H9 (cell line): ENCODE results near the gene VASN. TPM values are rescaled to one million over a fixed set of nuclear protein-coding genes. Genes with fewer than 3 reads are reported as not detected.

Experiments used
- DNase-seq: peaks from one replicate; pipeline ENCODE4 v3.0.0-alpha.2; 2017
- H2AFZ ChIP-seq: one replicate; pipeline ENCODE4 v1.6.1; 2013; ENCODE audit warnings: mild to moderate bottlenecking, low read length, control low read depth, moderate library complexity
- H2AK5ac ChIP-seq: 2 replicates; pipeline ENCODE4 v1.6.1; 2013; ENCODE audit warnings: low read length, control low read depth, mixed read lengths; ENCODE audit not compliant: insufficient read length
- H2BK120ac ChIP-seq: one replicate; pipeline ENCODE4 v1.6.1; 2013; ENCODE audit warnings: low read depth, mild to moderate bottlenecking, low read length, control low read depth, inconsistent platforms; ENCODE audit not compliant: poor library complexity, severe bottlenecking
- H2BK12ac ChIP-seq: 2 replicates; pipeline ENCODE4 v1.6.1; 2013; ENCODE audit warnings: low read length, control low read depth, mixed read lengths, low read depth; ENCODE audit not compliant: insufficient read length
- H2BK15ac ChIP-seq: 2 replicates; pipeline ENCODE4 v1.6.1; 2013; ENCODE audit warnings: low read depth, low read length, control low read depth
- H2BK20ac ChIP-seq: one replicate; pipeline ENCODE4 v1.6.1; 2013; ENCODE audit warnings: low read depth, mild to moderate bottlenecking, low read length, control low read depth, inconsistent platforms; ENCODE audit not compliant: poor library complexity, severe bottlenecking
- H2BK5ac ChIP-seq: 2 replicates; pipeline ENCODE4 v1.6.1; 2013; ENCODE audit warnings: low read length, control low read depth, mixed read lengths; ENCODE audit not compliant: insufficient read length
- H3K14ac ChIP-seq: 2 replicates; pipeline ENCODE4 v1.6.1; 2013; ENCODE audit warnings: low read length, control low read depth; ENCODE audit not compliant: insufficient read depth
- H3K18ac ChIP-seq: 2 replicates; pipeline ENCODE4 v1.6.1; 2013; ENCODE audit warnings: low read depth, mild to moderate bottlenecking, mixed read lengths, low read length, control low read depth; ENCODE audit not compliant: insufficient read length
- H3K23ac ChIP-seq: 2 replicates; pipeline ENCODE4 v1.6.1; 2013; ENCODE audit warnings: low read length, control low read depth, mixed read lengths, low read depth; ENCODE audit not compliant: insufficient read length
- H3K23me2 ChIP-seq: 2 replicates; pipeline ENCODE4 v1.6.1; 2013; ENCODE audit warnings: low read depth, mild to moderate bottlenecking, mixed read lengths, low read length, control low read depth; ENCODE audit not compliant: insufficient read length, poor library complexity, severe bottlenecking
- H3K27ac ChIP-seq: 2 replicates; pipeline ENCODE4 v1.5.1; 2013; ENCODE audit warnings: low read length, control low read depth, mixed read lengths, low read depth; ENCODE audit not compliant: insufficient read length
- H3K27me3 ChIP-seq: 2 replicates; pipeline ENCODE4 v1.6.1; 2013; ENCODE audit warnings: low read length, control low read depth, inconsistent platforms; ENCODE audit not compliant: insufficient read depth
- H3K4ac ChIP-seq: 2 replicates; pipeline ENCODE4 v1.6.1; 2013; ENCODE audit warnings: low read depth, mild to moderate bottlenecking, control low read depth, inconsistent platforms, low read length, moderate library complexity
- H3K4me1 ChIP-seq: 2 replicates; pipeline ENCODE4 v1.6.1; 2013; ENCODE audit warnings: low read length, control low read depth, inconsistent platforms; ENCODE audit not compliant: insufficient read depth
- H3K4me2 ChIP-seq: 2 replicates; pipeline ENCODE4 v1.6.1; 2013; ENCODE audit warnings: low read length, control low read depth, mixed read lengths; ENCODE audit not compliant: insufficient read length, insufficient read depth
- H3K56ac ChIP-seq: 2 replicates; pipeline ENCODE4 v1.6.1; 2013; ENCODE audit warnings: low read depth, mild to moderate bottlenecking, mixed read lengths, low read length, control low read depth; ENCODE audit not compliant: insufficient read length
- H3K79me1 ChIP-seq: 2 replicates; pipeline ENCODE4 v1.6.1; 2013; ENCODE audit warnings: low read depth, mild to moderate bottlenecking, moderate library complexity, low read length, control low read depth, inconsistent platforms; ENCODE audit not compliant: insufficient read depth, poor library complexity, severe bottlenecking
- H3K79me2 ChIP-seq: 2 replicates; pipeline ENCODE4 v1.6.1; 2013; ENCODE audit warnings: low read length, control low read depth, inconsistent platforms; ENCODE audit not compliant: insufficient read depth
- H3K9ac ChIP-seq: 2 replicates; pipeline ENCODE4 v1.6.1; 2013; ENCODE audit warnings: low read length, control low read depth, mixed read lengths; ENCODE audit not compliant: insufficient read length; ENCODE audit errors: extremely low read depth
- H3K9me3 ChIP-seq: one replicate; pipeline ENCODE4 v1.6.1; 2013; ENCODE audit warnings: low read depth, low read length, inconsistent platforms; ENCODE audit not compliant: control insufficient read depth
- H3T11ph ChIP-seq: one replicate; pipeline ENCODE4 v1.6.1; 2013; ENCODE audit warnings: mild to moderate bottlenecking, low read length, control low read depth, inconsistent platforms
- H4K20me1 ChIP-seq: one replicate; pipeline ENCODE4 v1.6.1; 2013; ENCODE audit not compliant: control insufficient read depth, insufficient read length, insufficient read depth
- H4K5ac ChIP-seq: 2 replicates; pipeline ENCODE4 v1.6.1; 2013; ENCODE audit warnings: low read depth, mild to moderate bottlenecking, mixed read lengths, low read length, control low read depth; ENCODE audit not compliant: insufficient read length
- H4K8ac ChIP-seq: replicated peaks from 2 replicates; pipeline ENCODE4 v1.6.1; 2013; ENCODE audit warnings: low read length, control low read depth, mixed read lengths, low read depth; ENCODE audit not compliant: insufficient read length
- H4K91ac ChIP-seq: 2 replicates; pipeline ENCODE4 v1.6.1; 2013; ENCODE audit warnings: low read depth, mild to moderate bottlenecking, moderate library complexity, mixed read lengths, low read length, control low read depth; ENCODE audit not compliant: insufficient read length
- H3K27ac Mint-ChIP-seq, 3 experiments: 2 replicates in 2 of 3; 3 replicates in 1 of 3; pipeline ENCODE4 v1.8.0; 2020 to 2021; ENCODE audit warnings: mixed read lengths in 3 of 3, mild to moderate bottlenecking in 1 of 3, moderate library complexity in 1 of 3
- H3K27me3 Mint-ChIP-seq: 2 replicates; pipeline ENCODE4 v1.8.0; 2021; ENCODE audit warnings: low read depth, mild to moderate bottlenecking, moderate library complexity, mixed read lengths
- H3K36me3 Mint-ChIP-seq, 3 experiments: 2 replicates in 2 of 3; 3 replicates in 1 of 3; pipeline ENCODE4 v1.8.0; 2020 to 2021; ENCODE audit warnings: low read depth in 3 of 3, mixed read lengths in 3 of 3; ENCODE audit not compliant: insufficient read depth in 1 of 3
- H3K4me1 Mint-ChIP-seq, 2 experiments: 2 replicates each; pipeline ENCODE4 v1.8.0; 2020; ENCODE audit warnings: mixed read lengths in 2 of 2
- H3K4me3 Mint-ChIP-seq, 2 experiments: 2 replicates in 1 of 2; 3 replicates in 1 of 2; pipeline ENCODE4 v1.8.0; 2020 to 2021; ENCODE audit warnings: mild to moderate bottlenecking in 2 of 2, mixed read lengths in 2 of 2, moderate library complexity in 1 of 2
- H3K9me3 Mint-ChIP-seq, 2 experiments: 2 replicates in 1 of 2; 3 replicates in 1 of 2; pipeline ENCODE4 v1.8.0; 2020; ENCODE audit warnings: mild to moderate bottlenecking in 2 of 2, mixed read lengths in 2 of 2, moderate library complexity in 1 of 2
- CTCF ChIP-seq: fragments of 200-600 bp; sonication (generic); conservative IDR thresholded peaks from 3 replicates; pipeline ENCODE4 v1.8.0; 2021; ENCODE audit warnings: antibody characterized with exemption, mild to moderate bottlenecking
- WGBS: extraction: QIAGEN DNeasy Blood & Tissue Kit; methylation state at CpG from one replicate; pipeline ENCODE4 v1.1.7; 2013; ENCODE audit warnings: missing lambda C conversion rate, low lambda C conversion rate, mixed read lengths; ENCODE audit not compliant: insufficient read length; ENCODE audit errors: extremely low coverage; 5-methylcytosine and 5-hydroxymethylcytosine counted together
- total RNA-seq: library from RNA; stranded (reverse); gene quantifications from 2 replicates; pipeline ENCODE4 v1.2.1, GENCODE V29; 2021

Gene VASN
- total RNA-seq, 1 experiment from 2014 or later: 11.0 TPM

- Histone ChIP-seq H2AK5ac (no peak overlapping the region), H3K4me2 (no peak overlapping the region), H3K14ac (no peak overlapping the region), H2BK20ac (no peak overlapping the region), H3K23ac (no peak overlapping the region), H3T11ph (no peak overlapping the region), H3K9me3 (no peaks in the 10 kb centered on the region), H3K79me2 (no peaks in the 10 kb centered on the region), H3K27me3 (no peaks in the 10 kb centered on the region), H2BK15ac (no peak overlapping the region), H2BK5ac (no peak overlapping the region), H3K4ac (no peak overlapping the region), H2BK12ac (no peak overlapping the region), H3K18ac (no peak overlapping the region), H3K56ac (no peak overlapping the region), H2BK120ac (no peak overlapping the region), H4K20me1 (no peaks in the 10 kb centered on the region), H3K4me1 (no peaks in the 10 kb centered on the region), H2AFZ (no peak overlapping the region), H3K27ac (no peak overlapping the region), H3K23me2 (no peaks in the 10 kb centered on the region), H3K79me1 (no peaks in the 10 kb centered on the region), H3K9ac (no peak overlapping the region), H4K91ac (no peak overlapping the region), H4K5ac (no peak overlapping the region), H4K8ac (no peak overlapping the region)
- Mint-ChIP-seq H3K27ac (no peak overlapping the region; a peak in 2 of 7 replicates), H3K36me3 (no peaks in the 10 kb centered on the region; a peak in 1 of 7 replicates), H3K4me1 (peaks cover under 1 to 4% of the 10 kb centered on the region in 2 experiments; a peak in 2 of 4 replicates), H3K9me3 (no peaks in the 10 kb centered on the region), H3K27me3 (no peaks in the 10 kb centered on the region), H3K4me3 (no peak overlapping the region)
- WGBS: no CpG with 5 or more reads among the region's 13 CpGs
- TF ChIP-seq CTCF: no peak
- DNase-seq: no peak
Measured at GRCh38 chr16:4366016-4366415, 5.6 kb upstream of the VASN start.
